ENCODE measurements around the gene PDZRN3.
"Not testable (repeated sequence)": the region's sequence is repeated elsewhere in the genome, so short reads cannot be mapped to it uniquely, and the experiment has no call there.

PDZRN3 gene

GRCh38 chr3:73491287-73491662 lies 133.5 kb downstream of the PDZRN3 start:
- DNase-seq (ENCODE audit: low read depth, low spot score), result no peak

GRCh38 chr3:73490453-73491286 lies 134.1 kb downstream of the PDZRN3 start:
- peak; percentile 82 for DNase-seq (ENCODE audit: low read depth, low spot score)

- DNase-seq (ENCODE audit: low read depth, low spot score), result no peak
These were observed 138.8 kb downstream of the PDZRN3 start for GRCh38 chr3:73485877-73486330.

GRCh38 chr3:73484656-73485248 lies 140.0 kb downstream of the PDZRN3 start:
- DNase-seq (ENCODE audit: low read depth, low spot score), result no peak

- DNase-seq (ENCODE audit: low read depth, low spot score), result no peak
These were observed 142.9 kb downstream of the PDZRN3 start for GRCh38 chr3:73481888-73482287.

- no peak for DNase-seq (ENCODE audit: low read depth, low spot score)
These were observed 144.5 kb downstream of the PDZRN3 start for GRCh38 chr3:73480187-73480672.

- no peak for DNase-seq (ENCODE audit: low read depth, low spot score)
These were observed 145.4 kb downstream of the PDZRN3 start for GRCh38 chr3:73479325-73479724.

GRCh38 chr3:73478858-73479257 lies 145.9 kb downstream of the PDZRN3 start:
- DNase-seq (ENCODE audit: low read depth, low spot score), result no peak

GRCh38 chr3:73475717-73476116 lies 149.0 kb downstream of the PDZRN3 start:
- DNase-seq (ENCODE audit: low read depth, low spot score), result no peak

- DNase-seq (ENCODE audit: low read depth, low spot score), result no peak
These were observed 149.6 kb downstream of the PDZRN3 start for GRCh38 chr3:73475175-73475574.

GRCh38 chr3:73474619-73475018 lies 150.1 kb downstream of the PDZRN3 start:
- no peak for DNase-seq (ENCODE audit: low read depth, low spot score)

- DNase-seq (ENCODE audit: low read depth, low spot score), result no peak
These were observed 150.8 kb downstream of the PDZRN3 start for GRCh38 chr3:73473898-73474416.

GRCh38 chr3:73473181-73473897 lies 151.4 kb downstream of the PDZRN3 start:
- no peak for DNase-seq (ENCODE audit: low read depth, low spot score)

- DNase-seq (ENCODE audit: low read depth, low spot score), result no peak
These were observed 152.6 kb downstream of the PDZRN3 start for GRCh38 chr3:73471986-73472787.

- DNase-seq (ENCODE audit: low read depth, low spot score), result no peak
These were observed 153.9 kb downstream of the PDZRN3 start for GRCh38 chr3:73470860-73471259.

- no peak for DNase-seq (ENCODE audit: low read depth, low spot score)
These were observed 155.4 kb downstream of the PDZRN3 start for GRCh38 chr3:73469331-73469730.

- DNase-seq (ENCODE audit: low read depth, low spot score), result no peak
These were observed 157.5 kb downstream of the PDZRN3 start for GRCh38 chr3:73467211-73467610.

- no peak for DNase-seq (ENCODE audit: low read depth, low spot score)
These were observed 158.8 kb downstream of the PDZRN3 start for GRCh38 chr3:73465926-73466325.

GRCh38 chr3:73464126-73464525 lies 160.6 kb downstream of the PDZRN3 start:
- DNase-seq (ENCODE audit: low read depth, low spot score), result not testable (repeated sequence)

- no peak for DNase-seq (ENCODE audit: low read depth, low spot score)
These were observed 163.2 kb downstream of the PDZRN3 start for GRCh38 chr3:73461547-73461946.

- DNase-seq (ENCODE audit: low read depth, low spot score), result no peak
These were observed 165.0 kb downstream of the PDZRN3 start for GRCh38 chr3:73459711-73460110.
